ENCODE measurements around the gene EPB41L1.
A peak's percentile ranks its signal among the peaks of the same experiment; 100 is the strongest.

The EPB41L1 gene

GRCh38 chr20:36155991-36156390, 1.5 kb downstream of the EPB41L1 start:
- DNase-seq: no peak

- DNase-seq: no peak
These were observed 3.1 kb downstream of the EPB41L1 start for GRCh38 chr20:36157610-36158009.

GRCh38 chr20:36158160-36158741, 3.7 kb downstream of the EPB41L1 start:
- DNase-seq: no peak

GRCh38 chr20:36159833-36160232, 5.3 kb downstream of the EPB41L1 start:
- DNase-seq: no peak

GRCh38 chr20:36162272-36162966, 7.9 kb downstream of the EPB41L1 start:
- DNase-seq: peak in 2 of 3 experiments; percentile 23 to 48

- DNase-seq: peak in 1 of 3 experiments; percentile 27
These were observed 13.5 kb downstream of the EPB41L1 start for GRCh38 chr20:36167902-36168503.

GRCh38 chr20:36170542-36171215, 16.1 kb downstream of the EPB41L1 start:
- DNase-seq: no peak

- peak; percentile 34 to 90 (median 64) for DNase-seq
These were observed 19.0 kb downstream of the EPB41L1 start for GRCh38 chr20:36173451-36173933.

GRCh38 chr20:36175016-36175415, 20.5 kb downstream of the EPB41L1 start:
- no peak for DNase-seq

- no peak for DNase-seq
These were observed 21.0 kb downstream of the EPB41L1 start for GRCh38 chr20:36175475-36175995.

GRCh38 chr20:36177716-36178115, 23.2 kb downstream of the EPB41L1 start:
- no peak for DNase-seq

- peak in 2 of 3 experiments; percentile 82 to 93 for DNase-seq
These were observed 24.8 kb downstream of the EPB41L1 start for GRCh38 chr20:36179170-36179945.

- no peak for DNase-seq
These were observed 25.8 kb downstream of the EPB41L1 start for GRCh38 chr20:36180323-36180722.

- no peak for DNase-seq
These were observed 27.5 kb downstream of the EPB41L1 start for GRCh38 chr20:36181934-36182603.

- no peak for DNase-seq
These were observed 28.1 kb downstream of the EPB41L1 start for GRCh38 chr20:36182604-36183154.

GRCh38 chr20:36183155-36183944, 28.8 kb downstream of the EPB41L1 start:
- DNase-seq: no peak

GRCh38 chr20:36184816-36185776, 30.6 kb downstream of the EPB41L1 start:
- no peak for DNase-seq

- no peak for DNase-seq
These were observed 39.6 kb downstream of the EPB41L1 start for GRCh38 chr20:36193977-36194712.

GRCh38 chr20:36196676-36197075, 42.1 kb downstream of the EPB41L1 start:
- no peak for DNase-seq

Measured in NCI-H1417 (cell line).